ENCODE results near the gene SNAPC4. TPM values are rescaled to one million over a fixed set of nuclear protein-coding genes. Genes with fewer than 3 reads are reported as not detected.

SNAPC4 gene
- total RNA-seq, 4 donors from 2014 or later: 6.0 to 14.5 (median 10.1) TPM

GRCh38 chr9:136377341-136378169, 22.4 kb downstream of the SNAPC4 start:
- H3K27me3 ChIP-seq: no peaks in the 10 kb centered on the region
- intact Hi-C loops (cut with DNase I; ENCODE audit: low total_unique reads) (no loop called here), in situ Hi-C loops (cut with MboI; ENCODE audit: low pct_ligation_motif_present in 1 of 4, low pct_unique_long_range_greater_than_20kb in 1 of 4, low sequenced_read_pairs in 3 of 4) (no loop called here)
- 93% methylated on average over 31 of the region's 32 CpGs; no CpG with 5 or more reads in 1 of the 2 donors for WGBS, 2 donors (ENCODE audit: low coverage in 1 of 2)
- TF ChIP-seq CTCF (IDR thresholded peaks at IDR 0.05): no peak
- no peak for TF ChIP-seq POLR2A (IDR thresholded peaks at IDR 0.05)
- no peak for TF ChIP-seq EP300 (IDR thresholded peaks at IDR 0.05; ENCODE audit: low read depth)
- no peak for TF ChIP-seq POLR2AphosphoS5 (IDR thresholded peaks at IDR 0.05)
- no peaks in the 10 kb centered on the region for H3K9me3 ChIP-seq
- H3K36me3 ChIP-seq: peaks cover 0 to 4% (median 1%) of the 10 kb centered on the region in 4 donors
- H3K27ac ChIP-seq: no peak overlapping the region
- DNase-seq: no peak
- no peak overlapping the region for H3K4me3 ChIP-seq
- peaks cover 0 to 8% (median 1%) of the 10 kb centered on the region in 4 donors for H3K4me1 ChIP-seq

GRCh38 chr9:136376457-136376856, 23.5 kb downstream of the SNAPC4 start:
- H3K4me3 ChIP-seq: no peak overlapping the region
- in situ Hi-C loops (cut with MboI; ENCODE audit: low pct_ligation_motif_present in 1 of 4, low pct_unique_long_range_greater_than_20kb in 1 of 4, low sequenced_read_pairs in 3 of 4): no loop called here
- H3K4me1 ChIP-seq: peaks cover 0 to 12% (median 6%) of the 10 kb centered on the region in 4 donors
- H3K36me3 ChIP-seq: no peaks in the 10 kb centered on the region
- no peak for DNase-seq
- no peaks in the 10 kb centered on the region for H3K9me3 ChIP-seq
- WGBS, 2 donors (ENCODE audit: low coverage in 1 of 2): 86% methylated on average over 8 of the region's 8 CpGs; no CpG with 5 or more reads in 1 of the 2 donors
- no peaks in the 10 kb centered on the region for H3K27me3 ChIP-seq
- TF ChIP-seq POLR2AphosphoS5 (IDR thresholded peaks at IDR 0.05) (no peak), EP300 (IDR thresholded peaks at IDR 0.05; ENCODE audit: low read depth) (no peak), CTCF (IDR thresholded peaks at IDR 0.05) (no peak), POLR2A (IDR thresholded peaks at IDR 0.05) (no peak)
- intact Hi-C loops (cut with DNase I; ENCODE audit: low total_unique reads): no loop called here
- H3K27ac ChIP-seq: no peak overlapping the region

GRCh38 chr9:136375096-136375495, 24.9 kb downstream of the SNAPC4 start:
- H3K9me3 ChIP-seq: no peaks in the 10 kb centered on the region

More at GRCh38 chr9:136375096-136375495, 24.9 kb downstream of the SNAPC4 start:
- intact Hi-C loops (cut with DNase I; ENCODE audit: low total_unique reads): no loop called here
- H3K27me3 ChIP-seq: no peaks in the 10 kb centered on the region
- TF ChIP-seq POLR2AphosphoS5 (IDR thresholded peaks at IDR 0.05): no peak
- no peak for TF ChIP-seq POLR2A (IDR thresholded peaks at IDR 0.05)
- no peak for TF ChIP-seq CTCF (IDR thresholded peaks at IDR 0.05)
- no peak for TF ChIP-seq EP300 (IDR thresholded peaks at IDR 0.05; ENCODE audit: low read depth)
- peaks cover 0 to 12% (median 6%) of the 10 kb centered on the region in 4 donors for H3K4me1 ChIP-seq
- H3K27ac ChIP-seq: no peak overlapping the region
- no peak for DNase-seq
- no peaks in the 10 kb centered on the region for H3K36me3 ChIP-seq
- H3K4me3 ChIP-seq: no peak overlapping the region
- 94% methylated on average over 12 of the region's 12 CpGs; no CpG with 5 or more reads in 1 of the 2 donors for WGBS, 2 donors (ENCODE audit: low coverage in 1 of 2)
- in situ Hi-C loops (cut with MboI; ENCODE audit: low pct_ligation_motif_present in 1 of 4, low pct_unique_long_range_greater_than_20kb in 1 of 4, low sequenced_read_pairs in 3 of 4): no loop called here

Data from transverse colon (tissue), 4 donors.